Cardiac muscle cell (in vitro differentiated cells and primary cell): ENCODE results near the gene CIRBP. TPM values are rescaled to one million over a fixed set of nuclear protein-coding genes. Genes with fewer than 3 reads are reported as not detected.
"Not testable (repeated sequence)": the region's sequence is repeated elsewhere in the genome, so short reads cannot be mapped to it uniquely, and the experiment has no call there.

ENCODE experiments used
- DNase-seq, 2 donors: peaks; one replicate each; pipeline versions ENCODE4 v3.0.0 to v3.0.0-alpha.2; 2010 to 2017; ENCODE audit warnings: low read depth in 1 of 2, low spot score in 1 of 2
- H3K27ac ChIP-seq: fragments of 200-600 bp; sonication (generic); 2 replicates; pipeline ENCODE4 v1.5.1; 2016
- H3K27me3 ChIP-seq: fragments of 200-600 bp; sonication (generic); 2 replicates; pipeline ENCODE4 v1.6.0; 2016; ENCODE audit warnings: control low read depth
- H3K36me3 ChIP-seq: fragments of 200-600 bp; sonication (generic); 2 replicates; pipeline ENCODE4 v1.5.1; 2016; ENCODE audit warnings: control low read depth
- H3K4me1 ChIP-seq: fragments of 200-600 bp; sonication (generic); 2 replicates; pipeline ENCODE4 v1.8.1; 2017; ENCODE audit warnings: low read depth, mild to moderate bottlenecking, mixed run types
- H3K4me3 ChIP-seq: fragments of 200-600 bp; sonication (generic); 2 replicates; pipeline ENCODE4 v1.5.1; 2016; ENCODE audit warnings: mild to moderate bottlenecking
- H3K9me3 ChIP-seq: fragments of 200-600 bp; sonication (generic); 2 replicates; pipeline ENCODE4 v1.5.1; 2017; ENCODE audit warnings: low read depth, mild to moderate bottlenecking, control low read depth
- polyA plus RNA-seq: library from polyadenylated mRNA; unstranded; fragments of >200 nt; fragmentation: Nextera tagmentation; extraction: Ambion mirVana; gene quantifications from 2 replicates; pipeline ENCODE4 v1.2.1, GENCODE V29; 2016
- total RNA-seq: library from RNA; depleted of rRNA; stranded (reverse); fragments of >200 nt; gene quantifications from 2 replicates; pipeline ENCODE4 v1.2.3, GENCODE V29; 2016
- TF ChIP-seq, protein P1 (sequence below): IDR thresholded peaks from 2 replicates; pipeline ENCODE4 v1.5.1; 2012; ENCODE audit warnings: low read depth, mild to moderate bottlenecking, low read length

Gene CIRBP
- total and polyA plus RNA-seq, 2 experiments from 2014 or later: 716 to 2,236 TPM

DNA sequence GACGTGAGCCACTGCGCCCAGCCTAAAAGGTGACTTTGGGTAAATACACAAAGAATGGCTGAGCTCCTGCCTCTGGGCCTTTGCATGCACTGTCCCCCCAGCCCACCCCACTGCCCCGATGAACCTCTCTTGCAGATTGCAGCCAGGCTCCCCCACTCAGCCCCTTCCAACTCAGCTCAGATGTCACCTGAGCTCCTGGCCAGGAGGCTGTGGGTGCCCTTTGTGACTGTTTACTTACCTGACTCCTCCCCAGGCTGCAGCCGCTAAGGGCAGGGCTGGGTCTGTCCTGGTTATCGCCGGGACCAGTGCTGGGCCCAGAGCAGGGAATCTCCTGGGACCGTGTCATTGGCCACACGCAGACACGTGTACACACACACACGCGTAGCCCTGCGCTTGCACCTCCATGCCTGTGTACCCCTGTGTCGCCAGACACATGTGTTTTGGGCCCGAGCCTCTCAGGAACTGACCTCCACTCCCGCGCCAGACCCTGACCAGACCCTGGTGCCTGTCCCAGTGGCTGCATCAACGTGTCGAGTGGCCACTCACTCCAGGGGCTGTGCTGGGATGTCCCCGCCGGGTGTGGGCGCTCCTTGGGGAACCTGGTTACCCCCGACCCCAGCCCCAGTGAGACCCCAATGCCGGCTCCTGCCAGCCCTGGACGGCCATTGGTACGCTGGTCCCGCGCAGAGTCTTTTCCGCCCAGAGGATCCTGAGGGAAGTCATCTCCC, 35.2 kb downstream of the CIRBP start:
- H3K4me1 ChIP-seq: no peaks in the 10 kb centered on the region
- H3K27ac ChIP-seq: no peak overlapping the region
- no peaks in the 10 kb centered on the region for H3K27me3 ChIP-seq
- no peaks in the 10 kb centered on the region for H3K9me3 ChIP-seq
- TF ChIP-seq, protein P1, sequence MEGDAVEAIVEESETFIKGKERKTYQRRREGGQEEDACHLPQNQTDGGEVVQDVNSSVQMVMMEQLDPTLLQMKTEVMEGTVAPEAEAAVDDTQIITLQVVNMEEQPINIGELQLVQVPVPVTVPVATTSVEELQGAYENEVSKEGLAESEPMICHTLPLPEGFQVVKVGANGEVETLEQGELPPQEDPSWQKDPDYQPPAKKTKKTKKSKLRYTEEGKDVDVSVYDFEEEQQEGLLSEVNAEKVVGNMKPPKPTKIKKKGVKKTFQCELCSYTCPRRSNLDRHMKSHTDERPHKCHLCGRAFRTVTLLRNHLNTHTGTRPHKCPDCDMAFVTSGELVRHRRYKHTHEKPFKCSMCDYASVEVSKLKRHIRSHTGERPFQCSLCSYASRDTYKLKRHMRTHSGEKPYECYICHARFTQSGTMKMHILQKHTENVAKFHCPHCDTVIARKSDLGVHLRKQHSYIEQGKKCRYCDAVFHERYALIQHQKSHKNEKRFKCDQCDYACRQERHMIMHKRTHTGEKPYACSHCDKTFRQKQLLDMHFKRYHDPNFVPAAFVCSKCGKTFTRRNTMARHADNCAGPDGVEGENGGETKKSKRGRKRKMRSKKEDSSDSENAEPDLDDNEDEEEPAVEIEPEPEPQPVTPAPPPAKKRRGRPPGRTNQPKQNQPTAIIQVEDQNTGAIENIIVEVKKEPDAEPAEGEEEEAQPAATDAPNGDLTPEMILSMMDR: no peak
- H3K4me3 ChIP-seq: no peak overlapping the region
- no peak for DNase-seq
- no peaks in the 10 kb centered on the region for H3K36me3 ChIP-seq

DNA sequence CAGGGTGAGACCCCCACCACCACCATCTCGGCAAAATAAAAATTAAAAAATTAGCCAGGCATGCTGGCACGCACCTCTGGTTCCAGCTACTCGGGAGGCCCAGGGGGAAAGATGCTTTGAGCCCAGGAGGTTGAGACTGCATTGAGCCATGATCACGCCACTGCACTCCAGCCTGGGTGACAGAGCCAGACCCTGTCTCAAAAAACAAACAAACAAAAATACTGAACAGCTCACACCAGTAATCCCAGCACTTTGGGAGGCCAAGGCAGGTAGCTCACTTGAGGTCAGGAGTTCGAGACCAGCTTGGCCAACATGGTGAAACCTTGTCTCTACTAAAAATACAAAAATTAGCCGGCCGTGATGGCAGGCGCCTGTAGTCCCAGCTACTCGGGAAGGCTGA, 36.2 kb downstream of the CIRBP start:
- H3K4me1 ChIP-seq, H3K36me3 ChIP-seq, H3K27ac ChIP-seq, DNase-seq, H3K9me3 ChIP-seq, H3K27me3 ChIP-seq, H3K4me3 ChIP-seq: not testable (repeated sequence)

GRCh38 chr19:1307320-1307719, 38.2 kb downstream of the CIRBP start:
- Histone ChIP-seq H3K27me3 (no peaks in the 10 kb centered on the region), H3K27ac (no peak overlapping the region), H3K9me3 (no peaks in the 10 kb centered on the region), H3K36me3 (no peaks in the 10 kb centered on the region), H3K4me1 (no peaks in the 10 kb centered on the region), H3K4me3 (no peak overlapping the region)
- DNase-seq: no peak
- TF ChIP-seq, protein P1: no peak

DNA sequence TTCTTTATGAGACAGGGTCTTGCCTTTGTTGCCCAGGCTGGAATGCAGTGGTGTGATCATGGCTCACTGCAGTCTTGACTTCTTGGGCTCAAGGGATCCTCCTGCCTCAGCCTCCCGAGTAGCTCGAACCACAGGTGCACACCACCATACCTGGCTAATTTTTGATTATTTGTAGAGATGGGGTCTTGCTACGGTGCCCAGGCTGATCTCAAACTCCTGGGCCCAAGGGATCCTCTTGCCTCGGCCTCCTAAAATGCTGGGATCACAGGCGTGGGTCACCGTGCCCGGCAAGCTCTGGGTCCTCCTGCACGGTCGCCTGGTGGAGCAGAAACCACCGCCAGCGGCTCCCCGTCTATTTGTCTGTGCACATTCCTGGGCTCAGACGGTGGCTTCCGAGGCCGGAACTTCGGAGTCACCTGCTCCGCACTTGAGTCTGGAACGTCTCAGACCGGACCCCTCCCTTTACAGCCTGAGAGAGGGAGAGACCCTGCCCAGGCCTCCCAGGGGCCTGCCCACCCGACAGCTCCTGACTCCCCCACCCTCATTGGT, 38.7 kb downstream of the CIRBP start:
- Histone ChIP-seq H3K36me3 (no peaks in the 10 kb centered on the region), H3K4me3 (no peak overlapping the region), H3K27me3 (no peaks in the 10 kb centered on the region), H3K9me3 (no peaks in the 10 kb centered on the region), H3K27ac (no peak overlapping the region), H3K4me1 (no peaks in the 10 kb centered on the region)
- DNase-seq: no peak
- TF ChIP-seq, protein P1: no peak

- Histone ChIP-seq H3K27ac (no peak overlapping the region), H3K9me3 (no peaks in the 10 kb centered on the region)
These were observed 39.6 kb downstream of the CIRBP start for GRCh38 chr19:1308718-1309117.

More at GRCh38 chr19:1308718-1309117, 39.6 kb downstream of the CIRBP start:
- H3K27me3 ChIP-seq: no peaks in the 10 kb centered on the region
- H3K36me3 ChIP-seq: no peaks in the 10 kb centered on the region
- no peak for DNase-seq
- H3K4me1 ChIP-seq: no peaks in the 10 kb centered on the region
- TF ChIP-seq, protein P1: no peak
- no peak overlapping the region for H3K4me3 ChIP-seq
